PC-9 (cell line): ENCODE measurements around the gene KDM4C. TPM values are rescaled to one million over a fixed set of nuclear protein-coding genes. Genes with fewer than 3 reads are reported as not detected.

Experiments used
- BruUV-seq: library from RNA; stranded (reverse); fragments of 400-500 nt; replicated peaks from 2 replicates; lab custom pipeline; 2021; lab: Mats Ljungman, UMichigan
- CTCF ChIA-PET: fragments of 300-600 bp; sonication (Branson Sonifier 250); formaldehyde crosslinking; loops from one replicate; lab custom pipeline; 2022; ENCODE audit warnings: antibody characterized with exemption; lab: Charles Lee
- POLR2A ChIA-PET: fragments of 300-600 bp; sonication (Branson Sonifier 250); formaldehyde crosslinking; loops from one replicate; lab custom pipeline; 2022; ENCODE audit warnings: antibody characterized with exemption; ENCODE audit not compliant: unreplicated experiment; lab: Charles Lee
- DNase-seq, 2 experiments: peaks; one replicate each; pipeline versions ENCODE4 v3.0.0 to v3.0.0-alpha.2; 2015 to 2022; ENCODE audit warnings: mixed read lengths in 1 of 2
- H2AFZ ChIP-seq: fragments of 200-600 bp; sonication (generic); 2 replicates; pipeline ENCODE4 v1.8.1; 2017; ENCODE audit warnings: antibody characterized with exemption
- H3F3A ChIP-seq: fragments of 200-600 bp; sonication (generic); 2 replicates; pipeline ENCODE4 v1.8.1; 2017; ENCODE audit warnings: antibody characterized with exemption, mild to moderate bottlenecking, low read depth; ENCODE audit not compliant: insufficient read depth
- H3K27ac ChIP-seq: fragments of 200-600 bp; sonication (generic); 2 replicates; pipeline ENCODE4 v1.6.1; 2016; ENCODE audit warnings: mixed run types
- H3K27me3 ChIP-seq: fragments of 200-600 bp; sonication (generic); 2 replicates; pipeline ENCODE4 v1.6.1; 2016; ENCODE audit warnings: low read depth, mixed run types; ENCODE audit not compliant: insufficient read depth
- H3K36me3 ChIP-seq: fragments of 200-600 bp; sonication (generic); 2 replicates; pipeline ENCODE4 v1.6.1; 2016; ENCODE audit warnings: low read depth, mixed run types
- H3K4me1 ChIP-seq: fragments of 200-600 bp; sonication (generic); replicated peaks from 2 replicates; pipeline ENCODE4 v1.6.1; 2016; ENCODE audit warnings: mixed run types; ENCODE audit not compliant: insufficient read depth
- H3K4me2 ChIP-seq: fragments of 200-600 bp; sonication (generic); 2 replicates; pipeline ENCODE4 v1.6.1; 2017; ENCODE audit warnings: mixed run types
- H3K4me3 ChIP-seq: fragments of 200-600 bp; sonication (generic); 2 replicates; pipeline ENCODE4 v1.6.1; 2016; ENCODE audit warnings: mixed run types
- H3K79me2 ChIP-seq: fragments of 200-600 bp; sonication (generic); 2 replicates; pipeline ENCODE4 v1.6.1; 2017; ENCODE audit warnings: low read depth, mixed run types
- H3K9me2 ChIP-seq: fragments of 200-600 bp; sonication (generic); 2 replicates; pipeline ENCODE4 v1.8.1; 2017; ENCODE audit warnings: mild to moderate bottlenecking; ENCODE audit not compliant: insufficient read depth
- H3K9me3 ChIP-seq: fragments of 200-600 bp; sonication (generic); 2 replicates; pipeline ENCODE4 v1.8.1; 2016; ENCODE audit warnings: low read depth; ENCODE audit not compliant: insufficient read depth
- H4K20me1 ChIP-seq: fragments of 200-600 bp; sonication (generic); 2 replicates; pipeline ENCODE4 v1.8.1; 2017; ENCODE audit not compliant: insufficient read depth
- EZH2 ChIP-seq: fragments of 200-600 bp; sonication (generic); IDR thresholded peaks from 2 replicates; pipeline ENCODE4 v1.8.0; 2017; ENCODE audit warnings: antibody characterized with exemption, low read depth
- intact Hi-C: fragments of 100-400 bp; cut with micrococcal nuclease; formaldehyde crosslinking; loops from one replicate; pipeline ENCODE4 v1.10.0; 2022; ENCODE audit not compliant: unreplicated experiment
- total RNA-seq: library from RNA; stranded (reverse); gene quantifications from 2 replicates; pipeline ENCODE4 v1.2.3, GENCODE V29; 2021
- TF ChIP-seq, protein P1 (sequence below): fragments of 200-600 bp; sonication (generic); conservative IDR thresholded peaks from 2 replicates; pipeline ENCODE4 v1.6.1; 2017; ENCODE audit warnings: mixed run types, antibody characterized with exemption, mild to moderate bottlenecking, moderate library complexity

The KDM4C gene
- total RNA-seq, 1 experiment from 2014 or later = 12.9 TPM

- intact Hi-C loops = no loop called here
- no peak overlapping the region for H3K4me2 ChIP-seq
- H3K27ac ChIP-seq = no peak overlapping the region
- H3K79me2 ChIP-seq = no peaks in the 10 kb centered on the region
- no peak for DNase-seq
- H3K9me3 ChIP-seq = no peaks in the 10 kb centered on the region
- no peaks in the 10 kb centered on the region for H3K36me3 ChIP-seq
- H4K20me1 ChIP-seq = no peaks in the 10 kb centered on the region
- no peaks in the 10 kb centered on the region for H3K9me2 ChIP-seq
- CTCF ChIA-PET = no interaction called here
- no peaks in the 10 kb centered on the region for H3K27me3 ChIP-seq
- TF ChIP-seq, protein P1, sequence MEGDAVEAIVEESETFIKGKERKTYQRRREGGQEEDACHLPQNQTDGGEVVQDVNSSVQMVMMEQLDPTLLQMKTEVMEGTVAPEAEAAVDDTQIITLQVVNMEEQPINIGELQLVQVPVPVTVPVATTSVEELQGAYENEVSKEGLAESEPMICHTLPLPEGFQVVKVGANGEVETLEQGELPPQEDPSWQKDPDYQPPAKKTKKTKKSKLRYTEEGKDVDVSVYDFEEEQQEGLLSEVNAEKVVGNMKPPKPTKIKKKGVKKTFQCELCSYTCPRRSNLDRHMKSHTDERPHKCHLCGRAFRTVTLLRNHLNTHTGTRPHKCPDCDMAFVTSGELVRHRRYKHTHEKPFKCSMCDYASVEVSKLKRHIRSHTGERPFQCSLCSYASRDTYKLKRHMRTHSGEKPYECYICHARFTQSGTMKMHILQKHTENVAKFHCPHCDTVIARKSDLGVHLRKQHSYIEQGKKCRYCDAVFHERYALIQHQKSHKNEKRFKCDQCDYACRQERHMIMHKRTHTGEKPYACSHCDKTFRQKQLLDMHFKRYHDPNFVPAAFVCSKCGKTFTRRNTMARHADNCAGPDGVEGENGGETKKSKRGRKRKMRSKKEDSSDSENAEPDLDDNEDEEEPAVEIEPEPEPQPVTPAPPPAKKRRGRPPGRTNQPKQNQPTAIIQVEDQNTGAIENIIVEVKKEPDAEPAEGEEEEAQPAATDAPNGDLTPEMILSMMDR = no peak
- no peak for TF ChIP-seq EZH2
- BruUV-seq = no TSS peak
- H2AFZ ChIP-seq = no peak overlapping the region
- no peaks in the 10 kb centered on the region for H3F3A ChIP-seq
- POLR2A ChIA-PET = no interaction called here
- no peak overlapping the region for H3K4me3 ChIP-seq
- H3K4me1 ChIP-seq = no peaks in the 10 kb centered on the region
Observed at GRCh38 chr9:6877671-6878161, 119.9 kb downstream of the KDM4C start.

- no peaks in the 10 kb centered on the region for H3K4me1 ChIP-seq
- intact Hi-C loops = no loop called here
- H3K27ac ChIP-seq = no peak overlapping the region
- H3K9me3 ChIP-seq = no peaks in the 10 kb centered on the region
- H3K4me2 ChIP-seq = no peak overlapping the region
- H3K27me3 ChIP-seq = no peaks in the 10 kb centered on the region
- no peak overlapping the region for H3K4me3 ChIP-seq
- H3K36me3 ChIP-seq = no peaks in the 10 kb centered on the region
- H2AFZ ChIP-seq = no peak overlapping the region
- H3K9me2 ChIP-seq = no peaks in the 10 kb centered on the region
- DNase-seq = no peak
- POLR2A ChIA-PET = no interaction called here
- TF ChIP-seq EZH2 = no peak
- TF ChIP-seq, protein P1 = no peak
- no TSS peak for BruUV-seq
- no peaks in the 10 kb centered on the region for H4K20me1 ChIP-seq
- H3F3A ChIP-seq = no peaks in the 10 kb centered on the region
- no peaks in the 10 kb centered on the region for H3K79me2 ChIP-seq
- CTCF ChIA-PET = no interaction called here
Observed at GRCh38 chr9:6880626-6881025, 122.9 kb downstream of the KDM4C start.

DNA sequence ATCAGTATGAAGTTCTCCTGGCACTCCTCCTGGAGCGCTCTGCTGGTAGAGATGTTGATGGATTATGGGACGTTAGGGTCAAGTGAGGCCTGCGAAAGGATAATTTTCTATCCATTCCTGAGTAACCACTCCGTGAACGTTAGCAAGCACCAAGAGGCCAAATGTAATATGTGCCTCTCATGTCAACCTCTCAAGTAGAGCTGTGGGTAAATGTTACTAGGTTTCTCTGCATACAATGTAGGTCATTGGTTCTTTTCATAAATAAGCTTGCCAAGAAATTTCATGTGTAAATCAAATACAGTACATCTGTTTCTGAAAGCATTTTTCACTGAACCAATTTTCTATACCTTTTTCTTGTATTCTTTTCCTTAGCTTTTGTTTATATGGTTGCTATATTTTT, 126.3 kb downstream of the KDM4C start:
- Histone ChIP-seq H3K4me1 (no peaks in the 10 kb centered on the region), H3K9me2 (no peaks in the 10 kb centered on the region), H3K79me2 (no peaks in the 10 kb centered on the region), H3K9me3 (no peaks in the 10 kb centered on the region), H3K4me2 (no peak overlapping the region), H3K36me3 (no peaks in the 10 kb centered on the region), H2AFZ (no peak overlapping the region), H3K27me3 (no peaks in the 10 kb centered on the region), H3F3A (no peaks in the 10 kb centered on the region), H3K4me3 (no peak overlapping the region), H4K20me1 (no peaks in the 10 kb centered on the region), H3K27ac (no peak overlapping the region)
- BruUV-seq = no TSS peak
- intact Hi-C loops = no loop called here
- no peak for DNase-seq
- TF ChIP-seq, protein P1 = no peak
- TF ChIP-seq EZH2 = no peak
- CTCF ChIA-PET = no interaction called here
- POLR2A ChIA-PET = no interaction called here
